AG10803 (cell line): ENCODE results near the gene FAT3.

Source experiments
- DNase-seq: peaks from one replicate; pipeline ENCODE4 v3.0.0; 2010; ENCODE audit warnings: low read depth
- H3K4me3 ChIP-seq: 2 replicates; pipeline ENCODE4 v1.5.1; 2011; ENCODE audit warnings: mild to moderate bottlenecking, low read length, control low read depth
- CTCF ChIP-seq: conservative IDR thresholded peaks from 2 replicates; pipeline ENCODE4 v1.5.1; 2011; ENCODE audit warnings: mild to moderate bottlenecking, low read length, control low read depth, inconsistent platforms

Gene FAT3

GRCh38 chr11:92249156-92249753, 24.6 kb downstream of the FAT3 start:
- no peak for TF ChIP-seq CTCF
- no peak for DNase-seq
- no peak overlapping the region for H3K4me3 ChIP-seq

GRCh38 chr11:92251980-92252379, 27.4 kb downstream of the FAT3 start:
- no peak for TF ChIP-seq CTCF
- H3K4me3 ChIP-seq: no peak overlapping the region
- peak; percentile 94 for DNase-seq

GRCh38 chr11:92253421-92253820, 28.8 kb downstream of the FAT3 start:
- no peak for TF ChIP-seq CTCF
- DNase-seq: peak; percentile 42
- H3K4me3 ChIP-seq: no peak overlapping the region

- no peak for TF ChIP-seq CTCF
- peak; percentile 47 for DNase-seq
- no peak overlapping the region for H3K4me3 ChIP-seq
These were observed 29.3 kb downstream of the FAT3 start for GRCh38 chr11:92253945-92254344.

GRCh38 chr11:92257536-92257935, 32.9 kb downstream of the FAT3 start:
- TF ChIP-seq CTCF: no peak
- DNase-seq: peak; percentile 13
- H3K4me3 ChIP-seq: no peak overlapping the region

GRCh38 chr11:92259861-92260260, 35.2 kb downstream of the FAT3 start:
- H3K4me3 ChIP-seq: no peak overlapping the region
- TF ChIP-seq CTCF: no peak
- DNase-seq: no peak

GRCh38 chr11:92264350-92264749, 39.7 kb downstream of the FAT3 start:
- TF ChIP-seq CTCF: no peak
- H3K4me3 ChIP-seq: no peak overlapping the region
- DNase-seq: no peak
